ENCODE measurements around the gene CACNG7.

CACNG7 gene

GRCh38 chr19:53874606-53874990 lies 34.5 kb upstream of the CACNG7 start:
- no peak overlapping the region for H3K27ac ChIP-seq (replicated peaks)
- H3K27me3 ChIP-seq (ENCODE audit: insufficient read depth, poor library complexity, severe bottlenecking), result peaks cover 2% of the 10 kb centered on the region
- H3K4me3 ChIP-seq (replicated peaks; ENCODE audit: insufficient read depth, low read length), result no peak overlapping the region
- TF ChIP-seq GABPA (IDR thresholded peaks at IDR 0.05; ENCODE audit: low read depth), result no peak
- TF ChIP-seq SPI1 (IDR thresholded peaks at IDR 0.05; ENCODE audit: borderline replicate concordance, low read depth), result no peak
- no peak for TF ChIP-seq REST (IDR thresholded peaks at IDR 0.05; ENCODE audit: insufficient replicate concordance, low read depth)
- no peak for TF ChIP-seq POLR2AphosphoS5 (IDR thresholded peaks at IDR 0.05; ENCODE audit: low read depth)
- no peak for TF ChIP-seq CTCF (IDR thresholded peaks at IDR 0.05; ENCODE audit: insufficient read depth, low read length)
- DNase-seq (ENCODE audit: low read depth in 1 of 2, low spot score in 1 of 2), result no peak

- Histone ChIP-seq H3K27me3 (ENCODE audit: insufficient read depth, poor library complexity, severe bottlenecking) (peaks cover 9% of the 10 kb centered on the region), H3K27ac (replicated peaks) (no peak overlapping the region), H3K4me3 (replicated peaks; ENCODE audit: insufficient read depth, low read length) (no peak overlapping the region)
- DNase-seq (ENCODE audit: low read depth in 1 of 2, low spot score in 1 of 2), result no peak
- TF ChIP-seq GABPA (IDR thresholded peaks at IDR 0.05; ENCODE audit: low read depth), result no peak
- no peak for TF ChIP-seq REST (IDR thresholded peaks at IDR 0.05; ENCODE audit: insufficient replicate concordance, low read depth)
Observed at GRCh38 chr19:53875602-53876325, 33.3 kb upstream of the CACNG7 start.

GRCh38 chr19:53876651-53877224 lies 32.3 kb upstream of the CACNG7 start:
- DNase-seq (ENCODE audit: low read depth in 1 of 2, low spot score in 1 of 2), result no peak
- peak; percentile 51; the same call in 1 of the 2 replicates for TF ChIP-seq POLR2AphosphoS5 (IDR thresholded peaks at IDR 0.05; ENCODE audit: low read depth)
- no peak for TF ChIP-seq CTCF (IDR thresholded peaks at IDR 0.05; ENCODE audit: insufficient read depth, low read length)
- TF ChIP-seq GABPA (IDR thresholded peaks at IDR 0.05; ENCODE audit: low read depth), result no peak
- peak; percentile 10; the same call in 1 of the 2 replicates for TF ChIP-seq SPI1 (IDR thresholded peaks at IDR 0.05; ENCODE audit: borderline replicate concordance, low read depth)
- Histone ChIP-seq H3K27ac (replicated peaks) (no peak overlapping the region), H3K27me3 (ENCODE audit: insufficient read depth, poor library complexity, severe bottlenecking) (peaks cover 18% of the 10 kb centered on the region), H3K4me3 (replicated peaks; ENCODE audit: insufficient read depth, low read length) (no peak overlapping the region)

- TF ChIP-seq CTCF (IDR thresholded peaks at IDR 0.05; ENCODE audit: insufficient read depth, low read length), result no peak
- no peak for TF ChIP-seq POLR2AphosphoS5 (IDR thresholded peaks at IDR 0.05; ENCODE audit: low read depth)
- no peak overlapping the region for H3K27ac ChIP-seq (replicated peaks)
- H3K27me3 ChIP-seq (ENCODE audit: insufficient read depth, poor library complexity, severe bottlenecking), result peaks cover 23% of the 10 kb centered on the region
- no peak for DNase-seq (ENCODE audit: low read depth in 1 of 2, low spot score in 1 of 2)
- no peak overlapping the region for H3K4me3 ChIP-seq (replicated peaks; ENCODE audit: insufficient read depth, low read length)
Observed at GRCh38 chr19:53877361-53877766, 31.7 kb upstream of the CACNG7 start.
